ENCODE measurements around the gene COX11. TPM values are rescaled to one million over a fixed set of nuclear protein-coding genes. Genes with fewer than 3 reads are reported as not detected.

COX11 gene
- total and polyA plus RNA-seq, 2 of the 13 experiments (the other 11 are each of a cell fraction or from before 2014, with no cell fraction given) = 103 to 203 TPM

- TF ChIP-seq ZFP91 (CRISPR knock-in tag; IDR thresholded peaks at IDR 0.05; ENCODE audit: borderline replicate concordance) = peak; percentile 95
- no peak for TF ChIP-seq MAF1 (CRISPR knock-in tag; IDR thresholded peaks at IDR 0.05; ENCODE audit: borderline replicate concordance)
- TF ChIP-seq TFAP4 (IDR thresholded peaks at IDR 0.05; ENCODE audit: borderline replicate concordance, low read depth) = peak; percentile 75; the same call in 1 of the 2 replicates
- TF ChIP-seq ZNF710 (CRISPR knock-in tag; IDR thresholded peaks at IDR 0.05; ENCODE audit: borderline replicate concordance) = peak; percentile 78; the same call in 1 of the 2 replicates
- TF ChIP-seq AGO1 (IDR thresholded peaks at IDR 0.05; ENCODE audit: low read depth, low read length, poor library complexity, severe bottlenecking) = peak; percentile 73
- TF ChIP-seq ETV5 (CRISPR knock-in tag; IDR thresholded peaks at IDR 0.05; ENCODE audit: borderline replicate concordance) = no peak
- TF ChIP-seq ZNF776 (CRISPR knock-in tag; IDR thresholded peaks at IDR 0.05) = peak; percentile 65; the same call in 1 of the 2 replicates
- TF ChIP-seq ZNF768 (CRISPR knock-in tag; IDR thresholded peaks at IDR 0.05) = no peak; the same call in 1 of the 2 replicates
- 0 out of 2 replicates have a peak, but pooled peaks have one; percentile 13 for TF ChIP-seq STAT6 (CRISPR knock-in tag; IDR thresholded peaks at IDR 0.05; ENCODE audit: borderline replicate concordance)
- no peak; the same call in 1 of the 2 replicates for TF ChIP-seq ZNF772 (CRISPR knock-in tag; IDR thresholded peaks at IDR 0.05)
- TF ChIP-seq TRIM22 (IDR thresholded peaks at IDR 0.05) = no peak
- peak; percentile 91 for TF ChIP-seq RFX1 (IDR thresholded peaks at IDR 0.05)
- TF ChIP-seq MXI1 (IDR thresholded peaks at IDR 0.05; ENCODE audit: borderline replicate concordance, low read depth, low read length) = peak; percentile 98
- no peak for TF ChIP-seq TCF7L2 (IDR thresholded peaks at IDR 0.05; ENCODE audit: low read depth, low read length)
- no peak for TF ChIP-seq SOX13 (IDR thresholded peaks at IDR 0.05)
- TF ChIP-seq SOX13 (CRISPR knock-in tag; conservative IDR thresholded peaks at IDR 0.05 in 1 of 2, IDR thresholded peaks at IDR 0.05 in 1 of 2) = peak in 1 of 2 experiments; percentile 58; a peak in 1 of 4 replicates
- TF ChIP-seq HOXD1 (CRISPR knock-in tag; IDR thresholded peaks at IDR 0.05) = peak; percentile 86
- TF ChIP-seq ATF1 (CRISPR knock-in tag; IDR thresholded peaks at IDR 0.05) = no peak
Observed at GRCh38 chr17:54968262-54968987, at the start of gene COX11, which contains the start of gene STXBP4 (continued).
